Thyroid gland (tissue), 4 donors: ENCODE data around the gene FBXL7.

Experiments
- CTCF ChIP-seq, 6 experiments: fragments of 200-600 bp in 3 of 6; fragments of 450-650 bp in 3 of 6; sonication (generic) in 3 of 6; IDR thresholded peaks; one replicate each; pipeline ENCODE4 v1.5.1; 2016 to 2019; ENCODE audit warnings: antibody characterized with exemption in 6 of 6, mild to moderate bottlenecking in 2 of 6, inconsistent platforms in 1 of 6, moderate library complexity in 1 of 6
- POLR2A ChIP-seq, 2 donors: fragments of 450-650 bp; IDR thresholded peaks; one replicate each; pipeline ENCODE4 v1.6.1; 2017; ENCODE audit warnings: antibody characterized with exemption in 2 of 2, mild to moderate bottlenecking in 2 of 2, moderate library complexity in 1 of 2

DNA sequence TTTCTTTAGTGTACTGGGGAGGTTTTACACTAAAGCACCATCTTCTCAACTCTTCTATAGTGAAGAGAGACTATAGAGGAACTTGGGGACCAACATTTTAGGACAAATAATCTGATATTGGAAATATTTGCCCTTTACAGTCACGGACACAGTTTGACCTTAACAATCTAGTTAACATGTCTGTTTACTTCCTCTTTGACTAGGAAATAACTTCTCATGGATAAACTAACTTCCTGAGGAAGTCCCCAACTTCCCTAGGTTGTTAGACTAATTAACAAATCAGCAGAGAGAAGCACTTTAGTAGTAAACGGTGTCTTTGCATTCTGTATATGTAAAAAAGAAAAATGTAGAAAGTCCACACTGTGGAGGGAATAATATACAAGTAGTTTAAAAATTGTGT, 127.7 kb downstream of the FBXL7 start:
- no peak for TF ChIP-seq CTCF (IDR thresholded peaks at IDR 0.05)
- no peak for TF ChIP-seq POLR2A (IDR thresholded peaks at IDR 0.05)
